Transverse colon (tissue), 4 donors: ENCODE data around the gene C16orf92.

Experiments
- EP300 ChIP-seq: sonication (generic); formaldehyde crosslinking; IDR thresholded peaks from one replicate; pipeline ENCODE4 v1.6.1; 2017; ENCODE audit warnings: antibody characterized with exemption, low read depth
- POLR2A ChIP-seq: fragments of 450-650 bp; IDR thresholded peaks from one replicate; pipeline ENCODE4 v1.6.1; 2016; ENCODE audit warnings: antibody characterized with exemption, mild to moderate bottlenecking, moderate library complexity
- POLR2AphosphoS5 ChIP-seq, 3 donors: sonication (generic); formaldehyde crosslinking; IDR thresholded peaks; one replicate each; pipeline ENCODE4 v1.6.1; 2016; ENCODE audit warnings: antibody characterized with exemption in 3 of 3
- TF ChIP-seq, protein P1 (sequence below), 5 experiments: fragments of 200-600 bp in 3 of 5; fragments of 450-650 bp in 2 of 5; sonication (generic) in 3 of 5; IDR thresholded peaks; 1 replicate in 2 of 5; 2 replicates in 3 of 5; pipeline ENCODE4 v1.5.1; 2016 to 2017; ENCODE audit warnings: antibody characterized with exemption in 5 of 5, inconsistent platforms in 3 of 5, mild to moderate bottlenecking in 2 of 5, moderate library complexity in 1 of 5

DNA sequence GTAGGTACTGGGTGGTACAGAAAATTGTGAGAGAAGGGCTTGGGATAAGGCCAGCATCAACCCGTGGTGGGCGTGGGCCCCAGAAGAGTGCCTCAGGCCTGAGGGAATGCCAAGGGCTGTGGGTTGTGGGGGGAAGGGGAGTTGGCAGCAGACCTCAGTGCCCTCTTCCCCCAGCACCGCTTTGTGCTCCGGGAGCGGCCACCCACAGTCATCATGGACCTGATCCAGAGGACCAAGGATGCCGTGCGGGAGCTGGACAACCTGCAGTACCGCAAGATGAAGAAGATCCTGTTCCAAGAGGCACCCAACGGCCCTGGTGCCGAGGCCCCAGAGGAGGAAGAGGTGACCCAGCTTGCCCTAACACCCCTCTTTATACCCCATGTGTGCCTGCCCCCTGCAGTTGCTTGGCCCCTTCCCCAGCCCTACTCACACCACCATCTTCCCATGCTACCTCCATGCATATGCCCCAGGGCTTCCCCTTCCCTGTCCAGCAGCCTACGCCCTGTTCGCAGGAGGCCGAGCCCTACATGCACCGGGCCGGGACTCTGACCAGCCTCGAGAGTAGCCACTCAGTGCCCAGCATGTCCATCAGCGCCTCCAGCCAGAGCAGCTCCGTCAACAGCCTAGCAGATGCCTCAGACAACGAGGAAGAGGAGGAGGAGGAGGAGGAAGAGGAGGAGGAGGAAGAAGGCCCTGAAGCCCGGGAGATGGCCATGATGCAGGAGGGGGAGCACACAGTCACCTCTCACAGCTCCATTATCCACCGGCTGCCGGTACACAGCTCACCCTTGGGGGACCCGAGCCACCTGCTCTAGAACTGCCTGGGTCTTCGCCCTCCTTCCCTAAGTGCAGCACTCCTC, 40.2 kb upstream of the C16orf92 start:
- TF ChIP-seq, protein P1, sequence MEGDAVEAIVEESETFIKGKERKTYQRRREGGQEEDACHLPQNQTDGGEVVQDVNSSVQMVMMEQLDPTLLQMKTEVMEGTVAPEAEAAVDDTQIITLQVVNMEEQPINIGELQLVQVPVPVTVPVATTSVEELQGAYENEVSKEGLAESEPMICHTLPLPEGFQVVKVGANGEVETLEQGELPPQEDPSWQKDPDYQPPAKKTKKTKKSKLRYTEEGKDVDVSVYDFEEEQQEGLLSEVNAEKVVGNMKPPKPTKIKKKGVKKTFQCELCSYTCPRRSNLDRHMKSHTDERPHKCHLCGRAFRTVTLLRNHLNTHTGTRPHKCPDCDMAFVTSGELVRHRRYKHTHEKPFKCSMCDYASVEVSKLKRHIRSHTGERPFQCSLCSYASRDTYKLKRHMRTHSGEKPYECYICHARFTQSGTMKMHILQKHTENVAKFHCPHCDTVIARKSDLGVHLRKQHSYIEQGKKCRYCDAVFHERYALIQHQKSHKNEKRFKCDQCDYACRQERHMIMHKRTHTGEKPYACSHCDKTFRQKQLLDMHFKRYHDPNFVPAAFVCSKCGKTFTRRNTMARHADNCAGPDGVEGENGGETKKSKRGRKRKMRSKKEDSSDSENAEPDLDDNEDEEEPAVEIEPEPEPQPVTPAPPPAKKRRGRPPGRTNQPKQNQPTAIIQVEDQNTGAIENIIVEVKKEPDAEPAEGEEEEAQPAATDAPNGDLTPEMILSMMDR (IDR thresholded peaks at IDR 0.05) = no peak
- TF ChIP-seq POLR2A (no peak), EP300 (no peak), POLR2AphosphoS5 (IDR thresholded peaks at IDR 0.05) (no peak)
